ENCODE measurements around the gene SLC34A3.

Gene SLC34A3

GRCh38 chr9:137278721-137279711, 48.3 kb downstream of the SLC34A3 start:
- DNase-seq: no peak

DNA sequence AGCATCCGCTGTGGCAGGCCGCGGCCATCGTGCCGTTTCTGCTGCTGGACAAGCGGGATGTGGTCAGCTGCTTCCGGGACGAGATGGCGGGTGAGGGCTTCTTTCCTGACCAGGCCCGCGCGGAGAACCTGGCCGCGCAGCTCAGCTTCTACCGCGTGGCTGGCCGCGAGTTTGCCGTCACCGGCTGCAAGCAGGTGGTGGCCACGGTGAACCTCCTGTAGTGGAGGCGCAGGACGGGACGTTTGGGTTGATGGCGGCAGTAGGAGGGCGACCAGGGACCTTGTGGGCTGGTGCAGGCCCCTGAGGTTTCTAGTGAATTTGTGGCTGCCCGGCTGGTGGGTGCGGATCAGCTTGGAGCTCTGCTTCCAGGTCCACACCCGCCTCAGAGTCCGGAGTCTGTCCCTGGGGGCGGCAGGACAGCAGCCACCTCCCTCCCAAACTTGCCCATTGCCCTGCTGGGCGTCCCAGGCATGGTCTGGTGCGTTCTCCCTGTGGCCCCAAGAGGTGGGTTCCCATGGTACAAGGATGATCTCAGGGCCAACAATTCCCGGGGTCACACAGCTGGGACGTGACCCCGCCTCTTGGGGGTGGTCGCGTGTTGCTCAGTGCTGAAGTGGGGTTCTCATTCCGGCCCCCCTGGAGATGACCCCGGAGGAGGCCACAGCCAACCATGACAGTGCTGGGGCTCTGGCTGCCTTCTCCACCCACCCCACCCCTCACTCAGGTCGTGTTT, 49.2 kb downstream of the SLC34A3 start:
- DNase-seq: no peak

DNA sequence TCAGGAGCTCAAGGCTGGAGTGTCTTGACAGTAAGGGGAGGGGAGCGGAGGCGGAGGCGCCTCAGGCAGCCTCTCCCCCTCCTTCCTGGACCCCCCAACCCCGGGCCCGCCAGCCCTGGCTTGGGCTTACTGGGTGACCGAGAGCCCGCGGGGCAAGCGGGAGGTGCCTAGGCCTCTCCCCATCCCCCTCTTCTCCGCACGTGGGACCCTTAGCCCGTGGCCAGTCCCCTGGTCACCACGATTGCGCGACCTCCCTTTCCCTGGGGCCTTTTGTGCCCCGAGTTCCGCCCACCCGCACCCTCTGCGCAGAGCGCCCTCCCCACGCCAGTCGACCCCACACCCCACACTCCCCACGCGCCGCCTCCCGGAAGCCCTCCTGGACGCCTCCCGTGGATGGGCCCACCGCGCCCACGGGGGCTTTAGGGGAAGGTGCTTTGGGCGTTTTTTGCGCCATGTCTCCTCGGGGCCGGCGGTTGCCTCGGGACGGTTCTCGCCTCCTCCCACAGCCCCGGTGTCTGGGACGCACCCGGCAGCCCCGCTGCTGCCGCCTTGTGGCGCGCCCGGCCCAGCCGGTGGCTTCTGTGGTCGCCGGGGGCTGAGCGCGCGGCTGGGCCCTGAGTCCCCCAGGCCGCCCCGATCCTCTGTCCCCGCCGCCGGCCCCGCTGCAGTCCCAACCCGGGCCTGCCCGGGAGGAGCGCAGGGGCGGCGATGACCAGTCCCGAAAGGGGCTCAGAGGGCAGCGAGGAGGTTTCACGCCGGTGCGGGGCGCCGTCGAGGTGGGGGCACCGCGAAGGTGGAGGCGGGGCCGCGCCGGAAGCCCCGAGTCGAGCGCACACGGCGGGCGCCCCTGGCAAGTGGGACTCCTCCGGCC, 50.0 kb downstream of the SLC34A3 start:
- DNase-seq: no peak

- DNase-seq: no peak
Observed at GRCh38 chr9:137281345-137282116, 50.8 kb downstream of the SLC34A3 start.
